Osteoblast (primary cell): ENCODE data around the gene KRT8. TPM values are rescaled to one million over a fixed set of nuclear protein-coding genes. Genes with fewer than 3 reads are reported as not detected.

ENCODE experiments used
- DNase-seq: peaks from one replicate; pipeline ENCODE4 v3.0.0; 2011; ENCODE audit warnings: low spot score, mixed read lengths; ENCODE audit not compliant: insufficient read length; ENCODE audit errors: missing footprints
- H2AFZ ChIP-seq: 2 replicates; pipeline ENCODE4 v1.6.0; 2011; ENCODE audit warnings: mild to moderate bottlenecking, low read length
- H3K27ac ChIP-seq: 2 replicates; pipeline ENCODE4 v1.5.1; 2011; ENCODE audit warnings: mild to moderate bottlenecking, low read depth, low read length, moderate library complexity
- H3K27me3 ChIP-seq: 2 replicates; pipeline ENCODE4 v1.6.0; 2012; ENCODE audit warnings: mild to moderate bottlenecking, control low read depth, inconsistent platforms, low read length, moderate library complexity; ENCODE audit not compliant: insufficient read depth
- H3K36me3 ChIP-seq: 2 replicates; pipeline ENCODE4 v1.5.1; 2011; ENCODE audit warnings: mild to moderate bottlenecking, low read length, control low read depth, moderate library complexity; ENCODE audit not compliant: insufficient read depth
- H3K4me1 ChIP-seq: 2 replicates; pipeline ENCODE4 v1.5.1; 2011; ENCODE audit warnings: mild to moderate bottlenecking, low read length, control low read depth, moderate library complexity; ENCODE audit not compliant: insufficient read depth
- H3K4me2 ChIP-seq: 2 replicates; pipeline ENCODE4 v1.6.0; 2011; ENCODE audit warnings: mild to moderate bottlenecking, low read length; ENCODE audit not compliant: insufficient read depth
- H3K4me3 ChIP-seq: fragments of 200-600 bp; sonication (generic); 3 replicates; pipeline ENCODE4 v1.5.1; 2012; ENCODE audit warnings: mild to moderate bottlenecking, low read length, inconsistent platforms; ENCODE audit not compliant: insufficient read depth
- H3K79me2 ChIP-seq: 2 replicates; pipeline ENCODE4 v1.6.0; 2012; ENCODE audit warnings: mild to moderate bottlenecking, low read length, control low read depth, inconsistent platforms; ENCODE audit not compliant: insufficient read depth
- H3K9me3 ChIP-seq: 2 replicates; pipeline ENCODE4 v1.5.1; 2011; ENCODE audit warnings: low read depth, low read length, control low read depth
- H4K20me1 ChIP-seq: 2 replicates; pipeline ENCODE4 v1.6.0; 2012; ENCODE audit warnings: mild to moderate bottlenecking, low read length, control low read depth; ENCODE audit not compliant: insufficient read depth
- CTCF ChIP-seq: IDR thresholded peaks from 2 replicates; pipeline ENCODE4 v1.5.1; 2011; ENCODE audit warnings: mild to moderate bottlenecking, low read depth, low read length, moderate library complexity; ENCODE audit errors: extremely low read depth
- total RNA-seq: library from RNA; depleted of rRNA; stranded (reverse); fragments of >200 nt; gene quantifications from 2 replicates; pipeline ENCODE4 v1.2.3, GENCODE V29; 2012

KRT8 gene
- total RNA-seq, 1 donor = 5.1 TPM

- peak overlapping the region; percentile 56 for H2AFZ ChIP-seq
- H3K27ac ChIP-seq = no peak overlapping the region
- no peaks in the 10 kb centered on the region for H3K9me3 ChIP-seq
- H4K20me1 ChIP-seq = no peaks in the 10 kb centered on the region
- no peak overlapping the region for H3K4me2 ChIP-seq
- no peak for TF ChIP-seq CTCF
- H3K27me3 ChIP-seq = peaks cover 7% of the 10 kb centered on the region
- peaks cover 4% of the 10 kb centered on the region for H3K4me1 ChIP-seq
- no peak overlapping the region for H3K4me3 ChIP-seq
- H3K36me3 ChIP-seq = no peaks in the 10 kb centered on the region
- peak; percentile 65 for DNase-seq
- no peaks in the 10 kb centered on the region for H3K79me2 ChIP-seq
These were observed 57.4 kb downstream of the KRT8 start for GRCh38 chr12:52847335-52848102.

Other genes with a start within 250 kb of the KRT8 start
- gene KRT1, start 224.7 kb downstream of the KRT8 start, total RNA-seq = not detected in 2 replicates
- not detected in 2 replicates for gene KRT77, start 201.6 kb downstream of the KRT8 start, total RNA-seq
- not detected in 2 replicates for gene KRT76, start 127.7 kb downstream of the KRT8 start, total RNA-seq
- not detected in 2 replicates for gene KRT3, start 109.0 kb downstream of the KRT8 start, total RNA-seq
- not detected in 2 replicates for gene KRT4, start 91.0 kb downstream of the KRT8 start, total RNA-seq
- not detected in 2 replicates for gene KRT79, start 70.8 kb downstream of the KRT8 start, total RNA-seq
- gene KRT78, start 56.1 kb downstream of the KRT8 start, total RNA-seq = not detected in 2 replicates
- gene KRT18, start 44.0 kb upstream of the KRT8 start, total RNA-seq = 22.4 and 61.9 TPM in 2 replicates
- gene EIF4B, start 101.4 kb upstream of the KRT8 start, total RNA-seq = 1,135 and 1,332 TPM in 2 replicates
- 72.0 and 76.0 TPM in 2 replicates for gene TNS2, start 145.0 kb upstream of the KRT8 start, total RNA-seq
- gene SPRYD3, start 174.3 kb upstream of the KRT8 start, total RNA-seq = 25.6 and 26.8 TPM in 2 replicates
- gene IGFBP6, start 192.6 kb upstream of the KRT8 start, total RNA-seq = 431 and 577 TPM in 2 replicates
- gene SOAT2, start 198.4 kb upstream of the KRT8 start, total RNA-seq = not detected in 2 replicates